H1 (cell line): ENCODE measurements around the gene DNM2. TPM values are rescaled to one million over a fixed set of nuclear protein-coding genes. Genes with fewer than 3 reads are reported as not detected.

ENCODE experiments used
- CTCF ChIA-PET: fragments of 300-600 bp; sonication (Branson Sonifier 250); formaldehyde crosslinking; loops from one replicate; lab custom pipeline; 2021; ENCODE audit not compliant: partially characterized antibody; lab: Charles Lee
- POLR2A ChIA-PET: fragments of 300-600 bp; sonication (Branson Sonifier 250); formaldehyde crosslinking; loops from one replicate; lab custom pipeline; 2021; ENCODE audit warnings: inconsistent platforms; ENCODE audit not compliant: partially characterized antibody; lab: Charles Lee
- DNase-seq, 2 experiments: peaks; one replicate each; pipeline versions ENCODE4 v3.0.0 to v3.0.0-alpha.2; 2010 to 2022; ENCODE audit warnings: low spot score in 2 of 2, low read depth in 1 of 2, mixed read lengths in 1 of 2
- FAIRE-seq: peaks from 2 replicates; lab custom pipeline; 2011; peaks lifted over from hg19 to GRCh38; lab: Jason Lieb, UNC
- H2AFZ ChIP-seq: 2 replicates; pipeline ENCODE4 v1.8.1; 2012; ENCODE audit warnings: low read length, inconsistent platforms
- H2AK5ac ChIP-seq: 2 replicates; pipeline ENCODE4 v1.6.1; 2013; ENCODE audit warnings: low read depth, low read length
- H2BK120ac ChIP-seq: replicated peaks from 2 replicates; pipeline ENCODE3; 2013; ENCODE audit warnings: low read depth, low read length, inconsistent platforms
- H2BK12ac ChIP-seq: 2 replicates; pipeline ENCODE4 v1.6.1; 2013; ENCODE audit warnings: low read depth, low read length
- H2BK15ac ChIP-seq: 2 replicates; pipeline ENCODE4 v1.6.1; 2013; ENCODE audit warnings: low read length
- H2BK20ac ChIP-seq: 2 replicates; pipeline ENCODE4 v1.6.1; 2013; ENCODE audit warnings: low read length
- H2BK5ac ChIP-seq: 2 replicates; pipeline ENCODE4 v1.6.1; 2013; ENCODE audit warnings: low read depth, low read length
- H3K14ac ChIP-seq: 2 replicates; pipeline ENCODE4 v1.6.1; 2013; ENCODE audit warnings: inconsistent platforms; ENCODE audit not compliant: insufficient read length
- H3K18ac ChIP-seq: 2 replicates; pipeline ENCODE4 v1.6.1; 2013; ENCODE audit warnings: low read length; ENCODE audit errors: extremely low read depth
- H3K23ac ChIP-seq: 2 replicates; pipeline ENCODE4 v1.6.1; 2013; ENCODE audit warnings: inconsistent platforms; ENCODE audit not compliant: insufficient read length
- H3K23me2 ChIP-seq: 2 replicates; pipeline ENCODE4 v1.6.1; 2013; ENCODE audit warnings: low read depth, low read length
- H3K27ac ChIP-seq: 2 replicates; pipeline ENCODE4 v1.6.1; 2011; ENCODE audit warnings: low read depth, low read length, inconsistent platforms
- H3K27me3 ChIP-seq, 4 experiments: replicated peaks in 1 of 4; 1 replicate in 1 of 4; 2 replicates in 3 of 4; pipeline versions ENCODE4 v1.6.1 to v1.8.1; 2011 to 2013; ENCODE audit warnings: low read length in 3 of 4, mild to moderate bottlenecking in 3 of 4, inconsistent platforms in 2 of 4, mixed read lengths in 2 of 4, moderate library complexity in 1 of 4; ENCODE audit not compliant: control insufficient read depth in 3 of 4, insufficient read depth in 3 of 4; ENCODE audit errors: extremely low read depth in 1 of 4
- H3K36me3 ChIP-seq, 4 experiments: 2 replicates each; pipeline versions ENCODE4 v1.6.1 to v1.8.1; 2011 to 2013; ENCODE audit warnings: mild to moderate bottlenecking in 4 of 4, low read length in 3 of 4, moderate library complexity in 2 of 4, control low read depth in 1 of 4, inconsistent platforms in 1 of 4; ENCODE audit not compliant: insufficient read depth in 4 of 4, control insufficient read depth in 2 of 4
- H3K4ac ChIP-seq: replicated peaks from 2 replicates; pipeline ENCODE3; 2013; ENCODE audit warnings: low read length, low read depth, mixed read lengths, inconsistent platforms; ENCODE audit not compliant: insufficient read length
- H3K4me1 ChIP-seq, 4 experiments: replicated peaks in 1 of 4; 1 replicate in 1 of 4; 2 replicates in 3 of 4; pipeline versions ENCODE4 v1.6.1 to v1.8.1; 2011 to 2013; ENCODE audit warnings: low read length in 3 of 4, inconsistent platforms in 2 of 4, mixed read lengths in 1 of 4; ENCODE audit not compliant: insufficient read depth in 4 of 4, control insufficient read depth in 3 of 4
- H3K4me2 ChIP-seq, 2 experiments: 2 replicates each; pipeline versions ENCODE4 v1.6.1 to v1.8.1; 2011 to 2013; ENCODE audit warnings: low read depth in 2 of 2, low read length in 2 of 2, control low read depth in 1 of 2, inconsistent platforms in 1 of 2, mild to moderate bottlenecking in 1 of 2; ENCODE audit not compliant: insufficient read depth in 1 of 2
- H3K4me3 ChIP-seq, 4 experiments: fragments of 200-600, 300-600 bp in 1 of 4; sonication (generic), shearing (Covaris generic), sonication (Bioruptor Twin) in 1 of 4; 2 replicates each; pipeline versions ENCODE4 v1.5.1 to v1.8.1; 2011 to 2016; ENCODE audit warnings: low read length in 4 of 4, low read depth in 3 of 4, control low read depth in 2 of 4, inconsistent platforms in 2 of 4, mild to moderate bottlenecking in 2 of 4, mixed read lengths in 1 of 4, moderate library complexity in 1 of 4; ENCODE audit not compliant: insufficient read depth in 2 of 4; ENCODE audit errors: extremely low read depth in 1 of 4
- H3K56ac ChIP-seq: replicated peaks from 2 replicates; pipeline ENCODE3; 2013; ENCODE audit warnings: low read depth, mild to moderate bottlenecking, mixed read lengths, low read length, inconsistent platforms; ENCODE audit not compliant: insufficient read length
- H3K79me1 ChIP-seq: 2 replicates; pipeline ENCODE4 v1.6.1; 2013; ENCODE audit warnings: low read depth, low read length, control low read depth
- H3K79me2 ChIP-seq, 2 experiments: 2 replicates each; pipeline versions ENCODE4 v1.6.1 to v1.8.1; 2012 to 2013; ENCODE audit warnings: low read length in 2 of 2, mild to moderate bottlenecking in 2 of 2, inconsistent platforms in 1 of 2; ENCODE audit not compliant: insufficient read depth in 2 of 2, control insufficient read depth in 1 of 2
- H3K9ac ChIP-seq, 4 experiments: replicated peaks in 1 of 4; 1 replicate in 1 of 4; 2 replicates in 3 of 4; pipeline versions ENCODE4 v1.6.1 to v1.8.1; 2011 to 2013; ENCODE audit warnings: low read depth in 3 of 4, low read length in 3 of 4, control low read depth in 2 of 4, mild to moderate bottlenecking in 2 of 4, moderate library complexity in 2 of 4, inconsistent platforms in 1 of 4; ENCODE audit errors: extremely low read depth in 1 of 4
- H3K9me3 ChIP-seq, 2 experiments: 2 replicates each; pipeline versions ENCODE4 v1.6.1 to v1.8.1; 2012 to 2013; ENCODE audit warnings: mild to moderate bottlenecking in 2 of 2, moderate library complexity in 2 of 2, control low read depth in 1 of 2, inconsistent platforms in 1 of 2, low read depth in 1 of 2, low read length in 1 of 2, mixed read lengths in 1 of 2; ENCODE audit not compliant: insufficient read depth in 2 of 2
- H4K20me1 ChIP-seq, 2 experiments: replicated peaks in 1 of 2; 2 replicates each; pipeline versions ENCODE3 to v1.8.1; 2011 to 2013; ENCODE audit warnings: inconsistent platforms in 2 of 2, low read length in 2 of 2, mild to moderate bottlenecking in 1 of 2; ENCODE audit not compliant: insufficient read depth in 2 of 2, control insufficient read depth in 1 of 2
- H4K5ac ChIP-seq: 2 replicates; pipeline ENCODE4 v1.6.1; 2013; ENCODE audit warnings: low read length, low read depth, mixed read lengths, inconsistent platforms; ENCODE audit not compliant: insufficient read length
- H4K8ac ChIP-seq: 2 replicates; pipeline ENCODE4 v1.8.0; 2013; ENCODE audit warnings: mild to moderate bottlenecking, moderate library complexity, low read length, inconsistent platforms; ENCODE audit not compliant: insufficient read depth; ENCODE audit errors: extremely low read depth
- H4K91ac ChIP-seq: replicated peaks from 2 replicates; pipeline ENCODE3; 2013; ENCODE audit warnings: low read length, mixed read lengths, inconsistent platforms; ENCODE audit not compliant: insufficient read length
- CREB1 ChIP-seq: IDR thresholded peaks from 2 replicates; pipeline ENCODE4 v1.6.1; 2012; ENCODE audit warnings: inconsistent platforms
- POU5F1 ChIP-seq: IDR thresholded peaks from 2 replicates; pipeline ENCODE4 v1.6.1; 2011; ENCODE audit warnings: low read depth, mild to moderate bottlenecking, low read length, moderate library complexity
- RAD21 ChIP-seq, 2 experiments: IDR thresholded peaks in 1 of 2; conservative IDR thresholded peaks in 1 of 2; 2 replicates each; pipeline ENCODE4 v1.6.1; 2011; ENCODE audit warnings: low read depth in 2 of 2, low read length in 2 of 2, improper control_type of control experiment in 1 of 2, inconsistent platforms in 1 of 2, mild to moderate bottlenecking in 1 of 2, moderate library complexity in 1 of 2
- RFX5 ChIP-seq: IDR thresholded peaks from 2 replicates; pipeline ENCODE4 v1.6.1; 2011; ENCODE audit warnings: low read depth, low read length, improper control_type of control experiment, borderline replicate concordance
- SAP30 ChIP-seq: fragments of 300-600 bp; sonication (generic); IDR thresholded peaks from 2 replicates; pipeline ENCODE4 v1.7.1; 2012; ENCODE audit warnings: low read length, moderate library complexity, mild to moderate bottlenecking, inconsistent platforms; ENCODE audit not compliant: insufficient read depth, insufficient replicate concordance
- SP4 ChIP-seq: IDR thresholded peaks from 2 replicates; pipeline ENCODE4 v1.6.1; 2012; ENCODE audit warnings: low read length, inconsistent platforms
- TAF7 ChIP-seq: optimal IDR thresholded peaks from 2 replicates; pipeline ENCODE3; 2011; ENCODE audit warnings: low read depth, mild to moderate bottlenecking, inconsistent platforms, low read length, moderate library complexity, borderline replicate concordance
- TBP ChIP-seq: IDR thresholded peaks from 2 replicates; pipeline ENCODE4 v1.6.1; 2011; ENCODE audit warnings: low read depth, low read length, improper control_type of control experiment
- TEAD4 ChIP-seq: IDR thresholded peaks from 2 replicates; pipeline ENCODE4 v1.6.1; 2012; ENCODE audit warnings: low read depth, low read length, inconsistent platforms, mixed read lengths
- WGBS, 2 experiments: shearing (Covaris generic) in 1 of 2; methylation state at CpG; one replicate each; pipeline versions ENCODE4 v1.1.6 to v1.1.7; 2013 to 2015; ENCODE audit warnings: low lambda C conversion rate in 2 of 2, mixed read lengths in 2 of 2, inconsistent platforms in 1 of 2, low coverage in 1 of 2, missing lambda C conversion rate in 1 of 2; ENCODE audit not compliant: insufficient replicate concordance in 2 of 2, insufficient coverage in 1 of 2, insufficient read length in 1 of 2; ENCODE audit errors: extremely low coverage in 1 of 2, missing lambda C conversion rate in 1 of 2; 5-methylcytosine and 5-hydroxymethylcytosine counted together
- polyA plus RNA-seq, 7 experiments: library from polyadenylated mRNA; depleted of rRNA in 3 of 7; stranded (reverse) in 5 of 7; unstranded in 2 of 7; fragments of >200 nt in 5 of 7; fragments of 200-250 nt in 2 of 7; gene quantifications; 1 replicate in 5 of 7; 2 replicates in 1 of 7; 4 replicates in 1 of 7; pipeline versions ENCODE4 v1.2.1 to v1.2.3, GENCODE V29; 2011 to 2013; ENCODE audit warnings: missing spikeins in 2 of 7, mixed read lengths in 2 of 7
- total RNA-seq: library from RNA; stranded (reverse); fragmentation: NEBNext Ultra II Directional; extraction: Animal tissue kit (Norgen Biotek cat#: 25700); gene quantifications from 2 replicates; pipeline ENCODE4 v1.2.1, GENCODE V29; 2021
- TF ChIP-seq, protein P1 (sequence below): IDR thresholded peaks from 2 replicates; pipeline ENCODE4 v1.6.1; 2012; ENCODE audit warnings: inconsistent platforms
- TF ChIP-seq, protein P2 (sequence below): IDR thresholded peaks from 2 replicates; pipeline ENCODE4 v1.6.1; 2012; ENCODE audit warnings: low read length, inconsistent platforms

Gene DNM2
- total and polyA plus RNA-seq, 2 of the 8 experiments (the other 6 are each of a cell fraction or from before 2014, with no cell fraction given), result 61.9 to 120 TPM

GRCh38 chr19:10683582-10683981, 34.3 kb upstream of the DNM2 start:
- Histone ChIP-seq H3K23me2 (no peaks in the 10 kb centered on the region), H3K27me3 (no peaks in the 10 kb centered on the region), H2BK5ac (no peak overlapping the region), H3K79me2 (peaks cover 0 to 76% of the 10 kb centered on the region in 2 experiments; a peak in 2 of 4 replicates), H4K8ac (no peak overlapping the region), H3K36me3 (peaks cover 94 to 99% (median 96%) of the 10 kb centered on the region in 4 experiments), H4K20me1 (peaks cover 41 to 54% of the 10 kb centered on the region in 2 experiments), H3K14ac (no peak overlapping the region), H3K4me1 (no peaks in the 10 kb centered on the region; a peak in 2 of 7 replicates), H3K4me3 (no peak overlapping the region), H2BK120ac (no peak overlapping the region), H3K9me3 (no peaks in the 10 kb centered on the region), H2BK20ac (no peak overlapping the region), H3K23ac (no peak overlapping the region), H4K91ac (no peak overlapping the region), H3K4me2 (no peak overlapping the region), H4K5ac (no peak overlapping the region), H3K27ac (0 out of 2 replicates have a peak overlapping the region, but pooled peaks have one; percentile 7), H2AFZ (no peak overlapping the region), H2AK5ac (no peak overlapping the region), H3K9ac (no peak overlapping the region), H3K4ac (no peak overlapping the region), H2BK15ac (no peak overlapping the region), H2BK12ac (no peak overlapping the region), H3K56ac (no peak overlapping the region), H3K79me1 (peaks cover 10% of the 10 kb centered on the region; the same call in 1 of the 2 replicates), H3K18ac (no peak overlapping the region)
- FAIRE-seq (no peak), DNase-seq (no peak)
- CTCF ChIA-PET, result interaction anchor here (0.6 to 2.1 kb wide), 2 partner anchors 8 to 16 kb away, joined by 3 to 10 read pairs; no protein-coding TSS in a partner anchor
- 92% methylated on average over 21 of the region's 21 CpGs; no CpG with 5 or more reads in 1 of the 2 experiments for WGBS, 2 experiments
- TF ChIP-seq TAF7 (no peak), SAP30 (no peak), RAD21 (IDR thresholded peaks at IDR 0.05 in 1 of 2, conservative IDR thresholded peaks at IDR 0.05 in 1 of 2; ENCODE audit: low read depth in 2 of 2, low read length in 2 of 2) (no peak), POU5F1 (no peak), TEAD4 (no peak), TBP (no peak), SP4 (no peak), CREB1 (no peak), RFX5 (no peak)
- TF ChIP-seq, protein P1, sequence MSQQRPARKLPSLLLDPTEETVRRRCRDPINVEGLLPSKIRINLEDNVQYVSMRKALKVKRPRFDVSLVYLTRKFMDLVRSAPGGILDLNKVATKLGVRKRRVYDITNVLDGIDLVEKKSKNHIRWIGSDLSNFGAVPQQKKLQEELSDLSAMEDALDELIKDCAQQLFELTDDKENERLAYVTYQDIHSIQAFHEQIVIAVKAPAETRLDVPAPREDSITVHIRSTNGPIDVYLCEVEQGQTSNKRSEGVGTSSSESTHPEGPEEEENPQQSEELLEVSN, result no peak
- TF ChIP-seq, protein P2, sequence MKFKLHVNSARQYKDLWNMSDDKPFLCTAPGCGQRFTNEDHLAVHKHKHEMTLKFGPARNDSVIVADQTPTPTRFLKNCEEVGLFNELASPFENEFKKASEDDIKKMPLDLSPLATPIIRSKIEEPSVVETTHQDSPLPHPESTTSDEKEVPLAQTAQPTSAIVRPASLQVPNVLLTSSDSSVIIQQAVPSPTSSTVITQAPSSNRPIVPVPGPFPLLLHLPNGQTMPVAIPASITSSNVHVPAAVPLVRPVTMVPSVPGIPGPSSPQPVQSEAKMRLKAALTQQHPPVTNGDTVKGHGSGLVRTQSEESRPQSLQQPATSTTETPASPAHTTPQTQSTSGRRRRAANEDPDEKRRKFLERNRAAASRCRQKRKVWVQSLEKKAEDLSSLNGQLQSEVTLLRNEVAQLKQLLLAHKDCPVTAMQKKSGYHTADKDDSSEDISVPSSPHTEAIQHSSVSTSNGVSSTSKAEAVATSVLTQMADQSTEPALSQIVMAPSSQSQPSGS, result no peak
- POLR2A ChIA-PET, result interaction anchor here (1.0 to 59.0 kb wide), 4 partner anchors 8 to 131 kb away, joined by 5 to 1874 read pairs (median 940); partner anchors contain the start of genes DNM2, ILF3 and QTRT1
